GM12875 (cell line): ENCODE results near the gene LGALSL.

Experiments
- H3K4me3 ChIP-seq: one replicate; pipeline ENCODE4 v1.5.1; 2011; ENCODE audit warnings: low read depth, low read length, control low read depth
- TF ChIP-seq, protein P1 (sequence below): IDR thresholded peaks from 2 replicates; pipeline ENCODE4 v1.5.1; 2011; ENCODE audit warnings: low read depth, mild to moderate bottlenecking, control low read depth, inconsistent platforms, low read length, moderate library complexity, borderline replicate concordance; ENCODE audit not compliant: insufficient read depth

The LGALSL gene

DNA sequence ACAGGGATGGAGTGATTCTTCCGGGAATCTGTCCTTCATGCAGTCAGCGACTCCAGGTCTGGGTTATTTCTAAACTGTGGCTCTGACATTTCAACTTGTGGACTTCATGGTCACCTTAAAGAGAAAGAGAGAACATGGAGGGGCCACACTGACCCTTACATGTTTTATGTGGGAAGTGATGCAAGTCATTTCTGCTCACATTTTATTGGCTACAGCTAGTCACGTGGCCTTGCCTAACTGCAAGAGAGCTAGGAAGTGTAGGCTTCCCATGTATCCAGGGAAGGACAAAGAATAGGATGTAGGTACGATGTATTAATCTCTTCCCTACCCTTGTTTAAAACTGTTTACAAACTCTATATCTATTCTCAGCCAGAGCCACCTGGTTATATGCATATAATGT, 39.8 kb downstream of the LGALSL start:
- TF ChIP-seq, protein P1, sequence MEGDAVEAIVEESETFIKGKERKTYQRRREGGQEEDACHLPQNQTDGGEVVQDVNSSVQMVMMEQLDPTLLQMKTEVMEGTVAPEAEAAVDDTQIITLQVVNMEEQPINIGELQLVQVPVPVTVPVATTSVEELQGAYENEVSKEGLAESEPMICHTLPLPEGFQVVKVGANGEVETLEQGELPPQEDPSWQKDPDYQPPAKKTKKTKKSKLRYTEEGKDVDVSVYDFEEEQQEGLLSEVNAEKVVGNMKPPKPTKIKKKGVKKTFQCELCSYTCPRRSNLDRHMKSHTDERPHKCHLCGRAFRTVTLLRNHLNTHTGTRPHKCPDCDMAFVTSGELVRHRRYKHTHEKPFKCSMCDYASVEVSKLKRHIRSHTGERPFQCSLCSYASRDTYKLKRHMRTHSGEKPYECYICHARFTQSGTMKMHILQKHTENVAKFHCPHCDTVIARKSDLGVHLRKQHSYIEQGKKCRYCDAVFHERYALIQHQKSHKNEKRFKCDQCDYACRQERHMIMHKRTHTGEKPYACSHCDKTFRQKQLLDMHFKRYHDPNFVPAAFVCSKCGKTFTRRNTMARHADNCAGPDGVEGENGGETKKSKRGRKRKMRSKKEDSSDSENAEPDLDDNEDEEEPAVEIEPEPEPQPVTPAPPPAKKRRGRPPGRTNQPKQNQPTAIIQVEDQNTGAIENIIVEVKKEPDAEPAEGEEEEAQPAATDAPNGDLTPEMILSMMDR = no peak

DNA sequence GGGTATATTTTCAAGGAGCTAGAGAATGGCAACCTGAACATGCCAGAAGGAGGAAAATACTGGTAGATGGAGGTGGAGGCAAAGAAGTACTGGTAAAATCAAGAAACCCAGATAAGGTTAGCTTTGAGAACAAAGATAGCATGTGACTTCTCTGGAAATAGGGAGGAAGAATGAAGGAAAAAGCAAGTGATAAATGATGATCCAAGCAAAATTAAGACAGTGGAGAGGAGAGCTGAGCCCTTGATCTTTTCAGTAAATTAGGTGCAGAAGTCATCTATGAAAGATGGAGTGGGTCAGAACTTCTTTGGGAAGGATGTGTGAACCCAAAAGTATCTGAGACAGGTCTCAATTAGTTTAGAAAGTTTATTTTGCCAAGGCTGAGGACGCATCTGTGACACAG, 44.5 kb downstream of the LGALSL start:
- no peak overlapping the region for H3K4me3 ChIP-seq
- TF ChIP-seq, protein P1 = no peak

More for the DNA sequence above, 39.8 kb downstream of the LGALSL start:
- no peak overlapping the region for H3K4me3 ChIP-seq

DNA sequence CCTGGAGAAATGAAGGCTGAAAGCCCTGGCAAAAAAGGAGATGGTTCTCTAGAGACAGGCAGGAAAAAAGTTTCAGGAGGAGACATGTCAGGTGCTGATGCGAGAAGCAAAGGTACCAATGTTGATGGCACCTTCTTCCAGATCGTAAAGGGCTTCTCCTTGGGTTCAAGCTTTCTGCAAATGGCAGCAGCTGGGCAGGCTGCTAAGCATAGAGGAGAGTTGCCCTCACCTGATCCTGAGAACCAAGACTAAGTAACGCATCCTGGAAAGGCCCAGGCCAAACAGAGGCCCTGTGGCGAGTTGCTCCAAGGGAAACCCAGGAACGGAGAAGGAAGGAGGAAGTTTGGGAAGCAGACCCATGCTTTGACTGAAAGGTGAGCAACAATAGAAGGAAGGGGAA, 46.6 kb downstream of the LGALSL start:
- TF ChIP-seq, protein P1 = no peak
- no peak overlapping the region for H3K4me3 ChIP-seq

DNA sequence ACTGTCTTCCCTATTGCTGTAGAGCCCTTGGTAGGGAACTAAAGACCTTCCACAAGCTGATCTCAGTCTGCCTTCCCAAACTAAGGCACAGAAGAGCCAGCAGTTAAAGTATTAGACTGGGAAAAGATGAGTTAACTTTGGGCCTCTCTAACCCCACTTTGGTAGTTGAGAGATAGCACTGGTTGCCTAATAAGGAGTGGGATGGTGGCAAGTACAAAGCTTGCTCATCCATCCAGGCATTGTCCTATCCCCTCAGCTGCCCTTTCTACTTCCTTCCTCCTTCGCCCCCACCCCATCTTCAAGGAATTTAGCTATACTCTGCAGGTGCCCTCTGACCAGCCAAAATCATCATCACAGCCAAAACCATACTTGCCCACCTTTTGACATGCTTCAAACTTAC, 48.0 kb downstream of the LGALSL start:
- TF ChIP-seq, protein P1 = no peak
- no peak overlapping the region for H3K4me3 ChIP-seq

DNA sequence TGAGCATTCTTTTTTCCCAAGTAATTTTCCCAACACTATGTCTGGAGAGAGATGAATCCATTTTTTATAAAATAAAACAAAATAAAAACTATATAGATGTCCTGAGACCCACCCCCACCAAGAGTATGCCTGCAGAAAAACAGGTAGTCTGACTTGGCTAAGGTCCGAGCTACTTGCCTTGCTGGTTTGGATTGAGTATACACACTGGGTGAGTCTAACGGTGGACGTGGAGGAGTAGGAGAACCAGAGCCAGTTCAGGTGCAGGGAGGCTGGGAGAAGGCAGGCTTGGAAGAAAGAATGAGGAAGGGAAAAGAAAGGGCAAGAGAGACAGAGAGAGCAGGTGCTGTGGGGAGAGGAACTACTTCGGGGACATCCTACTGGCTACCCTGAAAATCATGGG, 48.9 kb downstream of the LGALSL start:
- TF ChIP-seq, protein P1 = no peak
- no peak overlapping the region for H3K4me3 ChIP-seq

DNA sequence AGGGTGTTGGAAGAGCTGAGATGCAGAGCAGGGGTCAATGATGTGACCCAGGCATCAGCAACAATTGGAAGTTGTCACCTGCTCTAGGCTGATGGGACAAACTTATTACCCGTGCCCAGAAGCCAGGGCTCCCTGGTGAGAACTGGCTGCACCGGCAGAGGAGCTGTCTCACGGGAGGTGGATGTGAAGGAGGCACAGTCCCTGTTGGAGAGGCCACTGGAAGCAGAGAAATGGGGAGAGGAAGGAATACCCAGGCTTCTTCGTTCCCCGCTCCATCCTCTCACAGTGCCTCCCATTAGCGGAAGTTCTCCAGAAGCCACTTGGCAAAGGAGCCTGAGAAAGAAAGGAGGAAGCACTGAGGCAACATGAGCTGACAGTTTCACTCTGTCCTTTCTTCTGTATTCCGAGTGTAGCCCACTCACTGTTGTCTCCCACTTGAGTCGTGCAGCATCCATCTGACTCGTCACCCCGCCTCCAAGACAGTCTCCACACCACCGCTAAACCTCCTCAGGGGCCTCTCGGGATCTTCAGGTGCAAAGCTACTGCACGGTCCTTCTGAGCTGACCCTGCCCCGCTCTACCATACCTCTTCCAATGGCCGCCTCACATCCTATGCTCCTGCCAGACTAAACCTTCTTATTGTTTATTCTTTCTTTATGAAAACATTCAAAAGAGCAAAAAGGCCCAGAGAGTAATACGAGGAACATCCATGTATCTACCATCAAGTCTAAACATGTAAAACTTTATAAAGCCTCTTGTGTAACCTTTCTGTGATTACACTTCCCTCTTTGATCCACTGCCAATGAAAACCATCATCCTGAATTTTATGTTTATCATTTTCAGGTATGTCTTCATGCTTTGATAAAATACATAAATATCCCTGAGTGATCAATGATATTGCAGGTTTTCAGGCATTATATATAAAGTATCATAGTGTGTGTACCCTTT, 51.1 kb downstream of the LGALSL start:
- H3K4me3 ChIP-seq = no peak overlapping the region
- TF ChIP-seq, protein P1 = no peak

DNA sequence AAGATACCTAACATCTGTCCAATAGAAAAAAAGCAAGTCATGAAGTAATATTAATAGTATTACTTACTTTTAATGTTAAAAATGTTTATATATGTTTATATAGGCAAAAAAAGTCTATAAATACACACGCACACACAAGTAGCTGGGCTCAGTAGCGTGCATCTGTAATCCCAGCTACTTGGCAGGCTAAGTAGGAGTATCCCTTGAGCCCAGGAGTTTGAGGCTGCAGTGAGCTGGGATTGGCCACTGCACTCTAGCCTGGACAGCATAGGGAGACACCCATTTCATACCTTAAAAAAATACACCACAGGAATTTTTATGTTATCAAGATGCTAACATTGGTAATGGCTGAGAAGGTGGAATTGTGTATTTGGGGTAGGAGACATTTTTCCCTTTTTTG, 52.7 kb downstream of the LGALSL start:
- no peak overlapping the region for H3K4me3 ChIP-seq
- TF ChIP-seq, protein P1 = no peak
